CD14-positive monocyte (primary cell): ENCODE measurements around the gene SYNDIG1. TPM values are rescaled to one million over a fixed set of nuclear protein-coding genes. Genes with fewer than 3 reads are reported as not detected.

Experiments
- DNase-seq, 3 donors: peaks; one replicate each; pipeline ENCODE4 v3.0.0-alpha.2; 2011 to 2022
- H2AFZ ChIP-seq: 2 replicates; pipeline ENCODE4 v1.6.0; 2012; ENCODE audit warnings: mild to moderate bottlenecking, low read depth, low read length, inconsistent platforms; ENCODE audit not compliant: insufficient read depth, poor library complexity, severe bottlenecking
- H3K27ac ChIP-seq, 2 donors: 1 replicate in 1 of 2; 2 replicates in 1 of 2; pipeline ENCODE4 v1.5.1; 2012 to 2013; ENCODE audit warnings: low read length in 2 of 2, control low read depth in 1 of 2, inconsistent platforms in 1 of 2, low read depth in 1 of 2, mild to moderate bottlenecking in 1 of 2
- H3K27me3 ChIP-seq, 2 donors: one replicate each; pipeline versions ENCODE4 v1.6.0 to v1.6.1; 2011 to 2013; ENCODE audit warnings: low read length in 2 of 2; ENCODE audit not compliant: control insufficient read depth in 2 of 2, insufficient read depth in 2 of 2
- H3K36me3 ChIP-seq, 2 donors: replicated peaks in 1 of 2; 1 replicate in 1 of 2; 2 replicates in 1 of 2; pipeline versions ENCODE4 v1.5.1 to v1.6.1; 2012 to 2013; ENCODE audit warnings: low read length in 2 of 2, control low read depth in 1 of 2, inconsistent platforms in 1 of 2, mild to moderate bottlenecking in 1 of 2; ENCODE audit not compliant: insufficient read depth in 2 of 2, control insufficient read depth in 1 of 2
- H3K4me1 ChIP-seq, 2 donors: 1 replicate in 1 of 2; 2 replicates in 1 of 2; pipeline versions ENCODE4 v1.5.1 to v1.6.1; 2012 to 2013; ENCODE audit warnings: low read length in 2 of 2, control low read depth in 1 of 2, inconsistent platforms in 1 of 2, mild to moderate bottlenecking in 1 of 2, moderate library complexity in 1 of 2; ENCODE audit not compliant: insufficient read depth in 2 of 2, control insufficient read depth in 1 of 2
- H3K4me2 ChIP-seq: replicated peaks from 2 replicates; pipeline ENCODE3; 2012; ENCODE audit warnings: low read length, moderate library complexity, mild to moderate bottlenecking; ENCODE audit not compliant: poor library complexity, severe bottlenecking; ENCODE audit errors: extremely low read depth
- H3K4me3 ChIP-seq, 3 experiments: fragments of 200-600 bp in 1 of 3; sonication (generic) in 1 of 3; replicated peaks in 1 of 3; 1 replicate in 2 of 3; 2 replicates in 1 of 3; pipeline ENCODE4 v1.5.1; 2011 to 2013; ENCODE audit warnings: low read length in 3 of 3, mild to moderate bottlenecking in 3 of 3, control low read depth in 2 of 3, low read depth in 2 of 3, inconsistent platforms in 1 of 3, moderate library complexity in 1 of 3
- H3K79me2 ChIP-seq: 2 replicates; pipeline ENCODE4 v1.6.0; 2012; ENCODE audit warnings: mild to moderate bottlenecking, control low read depth, inconsistent platforms, low read length, moderate library complexity; ENCODE audit not compliant: insufficient read depth
- H3K9ac ChIP-seq: 2 replicates; pipeline ENCODE4 v1.6.0; 2017; ENCODE audit warnings: low read length, mild to moderate bottlenecking; ENCODE audit not compliant: insufficient read depth, poor library complexity, severe bottlenecking
- H3K9me3 ChIP-seq, 2 donors: replicated peaks in 1 of 2; 1 replicate in 1 of 2; 2 replicates in 1 of 2; pipeline versions ENCODE4 v1.5.1 to v1.6.1; 2012 to 2013; ENCODE audit warnings: low read length in 2 of 2, control low read depth in 1 of 2; ENCODE audit not compliant: control insufficient read depth in 1 of 2, insufficient read depth in 1 of 2
- H4K20me1 ChIP-seq: 2 replicates; pipeline ENCODE4 v1.6.0; 2012; ENCODE audit warnings: mild to moderate bottlenecking, low read length, control low read depth, moderate library complexity; ENCODE audit not compliant: insufficient read depth
- H3K27ac Mint-ChIP-seq, 7 donors: one replicate each; pipeline ENCODE4 v1.8.0; 2020; ENCODE audit warnings: mild to moderate bottlenecking in 7 of 7, mixed read lengths in 7 of 7, moderate library complexity in 6 of 7, inconsistent platforms in 2 of 7
- H3K27me3 Mint-ChIP-seq, 3 donors: one replicate each; pipeline ENCODE4 v1.8.0; 2021 to 2022; ENCODE audit warnings: low read depth in 3 of 3, mild to moderate bottlenecking in 3 of 3, mixed read lengths in 3 of 3, moderate library complexity in 3 of 3, inconsistent platforms in 1 of 3
- H3K36me3 Mint-ChIP-seq, 2 donors: one replicate each; pipeline ENCODE4 v1.8.0; 2020; ENCODE audit warnings: mixed read lengths in 2 of 2, inconsistent platforms in 1 of 2, mild to moderate bottlenecking in 1 of 2
- H3K4me1 Mint-ChIP-seq: one replicate; pipeline ENCODE4 v1.8.0; 2020; ENCODE audit warnings: mild to moderate bottlenecking, mixed read lengths
- H3K4me3 Mint-ChIP-seq, 2 donors: one replicate each; pipeline ENCODE4 v1.8.0; 2020; ENCODE audit warnings: mild to moderate bottlenecking in 2 of 2, mixed read lengths in 2 of 2, moderate library complexity in 1 of 2
- H3K9me3 Mint-ChIP-seq, 7 donors: one replicate each; pipeline ENCODE4 v1.8.0; 2020 to 2022; ENCODE audit warnings: mixed read lengths in 7 of 7, mild to moderate bottlenecking in 6 of 7, moderate library complexity in 6 of 7, inconsistent platforms in 2 of 7
- WGBS: methylation state at CpG from one replicate; pipeline ENCODE4 v1.1.5; 2013; ENCODE audit warnings: missing lambda C conversion rate; ENCODE audit not compliant: insufficient coverage; 5-methylcytosine and 5-hydroxymethylcytosine counted together
- intact Hi-C, 2 donors: fragments of 100-400 bp; cut with micrococcal nuclease; formaldehyde crosslinking; loops; one replicate each; pipeline versions ENCODE4 v1.15.0 to v1.15.1; 2023
- polyA plus RNA-seq, 3 donors: library from polyadenylated mRNA; depleted of rRNA in 1 of 3; unstranded in 2 of 3; stranded (reverse) in 1 of 3; fragments of 300-500 nt in 2 of 3; fragments of >200 nt in 1 of 3; fragmentation: Illumina TruSeq in 2 of 3; gene quantifications; 1 replicate in 2 of 3; 2 replicates in 1 of 3; pipeline ENCODE4 v1.2.3, GENCODE V29; 2012 to 2021
- TF ChIP-seq, protein P1 (sequence below): fragments of 200-600 bp; IDR thresholded peaks from one replicate; pipeline ENCODE4 v1.8.0; 2022; ENCODE audit warnings: antibody characterized with exemption, mild to moderate bottlenecking

The SYNDIG1 gene
- polyA plus RNA-seq, 3 donors = not detected

GRCh38 chr20:24600012-24600411 lies 130.6 kb downstream of the SYNDIG1 start:
- H3K9me3 Mint-ChIP-seq = peaks cover 8 to 22% (median 18%) of the 10 kb centered on the region in 7 donors
- H3K4me3 Mint-ChIP-seq = no peak overlapping the region
- Histone ChIP-seq H3K9ac (no peak overlapping the region), H3K27ac (no peak overlapping the region), H3K79me2 (no peaks in the 10 kb centered on the region), H3K4me1 (no peaks in the 10 kb centered on the region), H3K9me3 (peaks cover 4 to 8% of the 10 kb centered on the region in 2 donors), H3K27me3 (no peaks in the 10 kb centered on the region), H2AFZ (no peak overlapping the region), H3K4me2 (no peak overlapping the region), H3K36me3 (no peaks in the 10 kb centered on the region), H3K4me3 (no peak overlapping the region), H4K20me1 (no peaks in the 10 kb centered on the region)
- H3K36me3 Mint-ChIP-seq = no peaks in the 10 kb centered on the region
- TF ChIP-seq, protein P1, sequence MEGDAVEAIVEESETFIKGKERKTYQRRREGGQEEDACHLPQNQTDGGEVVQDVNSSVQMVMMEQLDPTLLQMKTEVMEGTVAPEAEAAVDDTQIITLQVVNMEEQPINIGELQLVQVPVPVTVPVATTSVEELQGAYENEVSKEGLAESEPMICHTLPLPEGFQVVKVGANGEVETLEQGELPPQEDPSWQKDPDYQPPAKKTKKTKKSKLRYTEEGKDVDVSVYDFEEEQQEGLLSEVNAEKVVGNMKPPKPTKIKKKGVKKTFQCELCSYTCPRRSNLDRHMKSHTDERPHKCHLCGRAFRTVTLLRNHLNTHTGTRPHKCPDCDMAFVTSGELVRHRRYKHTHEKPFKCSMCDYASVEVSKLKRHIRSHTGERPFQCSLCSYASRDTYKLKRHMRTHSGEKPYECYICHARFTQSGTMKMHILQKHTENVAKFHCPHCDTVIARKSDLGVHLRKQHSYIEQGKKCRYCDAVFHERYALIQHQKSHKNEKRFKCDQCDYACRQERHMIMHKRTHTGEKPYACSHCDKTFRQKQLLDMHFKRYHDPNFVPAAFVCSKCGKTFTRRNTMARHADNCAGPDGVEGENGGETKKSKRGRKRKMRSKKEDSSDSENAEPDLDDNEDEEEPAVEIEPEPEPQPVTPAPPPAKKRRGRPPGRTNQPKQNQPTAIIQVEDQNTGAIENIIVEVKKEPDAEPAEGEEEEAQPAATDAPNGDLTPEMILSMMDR = no peak
- H3K27ac Mint-ChIP-seq = no peak overlapping the region
- intact Hi-C loops = no loop called here
- H3K27me3 Mint-ChIP-seq = peaks cover 0 to 4% (median 2%) of the 10 kb centered on the region in 3 donors
- no CpG with 5 or more reads among the region's 3 CpGs for WGBS
- no peaks in the 10 kb centered on the region for H3K4me1 Mint-ChIP-seq
- no peak for DNase-seq

DNA sequence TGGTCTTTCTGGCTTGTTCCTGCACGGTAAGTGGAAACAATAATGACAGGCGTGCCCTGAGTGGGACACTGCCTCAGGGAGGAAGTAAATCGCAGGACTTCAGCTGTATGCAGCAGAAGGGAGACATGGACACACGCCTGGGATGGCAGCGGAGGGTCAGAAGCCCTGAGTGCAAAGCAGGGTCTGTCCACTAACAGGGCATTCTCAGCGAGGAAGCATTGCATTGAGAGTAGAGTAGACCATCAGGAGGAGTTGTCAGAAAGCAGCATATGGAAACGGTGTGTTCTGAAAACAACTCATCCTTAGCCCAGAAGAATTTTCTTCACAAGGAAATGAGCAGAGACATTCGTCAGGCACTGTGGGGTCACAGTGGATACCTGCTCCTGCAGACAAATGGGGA lies 134.0 kb downstream of the SYNDIG1 start:
- 84% methylated on average over 5 of the region's 8 CpGs for WGBS
- H3K36me3 ChIP-seq = no peaks in the 10 kb centered on the region
- H3K27me3 Mint-ChIP-seq = peaks cover 0 to 4% (median 2%) of the 10 kb centered on the region in 3 donors

More for the DNA sequence above, 134.0 kb downstream of the SYNDIG1 start:
- no peaks in the 10 kb centered on the region for H4K20me1 ChIP-seq
- no peak for DNase-seq
- peaks cover 0 to 8% of the 10 kb centered on the region in 2 donors for H3K9me3 ChIP-seq
- H3K4me3 Mint-ChIP-seq = no peak overlapping the region
- no peak overlapping the region for H3K4me3 ChIP-seq
- no peak overlapping the region for H3K9ac ChIP-seq
- H3K27me3 ChIP-seq = no peaks in the 10 kb centered on the region
- H3K27ac Mint-ChIP-seq = no peak overlapping the region
- no peaks in the 10 kb centered on the region for H3K79me2 ChIP-seq
- no peaks in the 10 kb centered on the region for H3K4me1 ChIP-seq
- no peak overlapping the region for H3K27ac ChIP-seq
- no peaks in the 10 kb centered on the region for H3K4me1 Mint-ChIP-seq
- no peak overlapping the region for H2AFZ ChIP-seq
- no peak overlapping the region for H3K4me2 ChIP-seq
- intact Hi-C loops = no loop called here
- H3K36me3 Mint-ChIP-seq = no peaks in the 10 kb centered on the region
- TF ChIP-seq, protein P1 = no peak
- peaks cover 6 to 19% (median 18%) of the 10 kb centered on the region in 7 donors for H3K9me3 Mint-ChIP-seq
